ENCODE results near the gene PERM1. TPM values are rescaled to one million over a fixed set of nuclear protein-coding genes. Genes with fewer than 3 reads are reported as not detected.

The PERM1 gene
- total and polyA plus RNA-seq, 9 of the 15 experiments (the other 6 are each of a cell fraction or from before 2014, with no cell fraction given), result not detected

- peak; percentile 14; the same call in 1 of the 2 replicates for TF ChIP-seq EGR1 (conservative IDR thresholded peaks at IDR 0.05)
- no peak for TF ChIP-seq ZNF589 (CRISPR knock-in tag; IDR thresholded peaks at IDR 0.05; ENCODE audit: low read depth)
- TF ChIP-seq BHLHE40 (IDR thresholded peaks at IDR 0.05; ENCODE audit: low read length), result peak; percentile 39; the same call in 1 of the 2 replicates
- TF ChIP-seq ZNF551 (CRISPR knock-in tag; IDR thresholded peaks at IDR 0.05), result no peak
Observed at GRCh38 chr1:1021010-1021919, 39.4 kb upstream of the PERM1 start (continued).

- peak; percentile 68 to 79 (median 76) for DNase-seq (ENCODE audit: extremely low read depth in 1 of 4, low spot score in 3 of 4)
- CTCF ChIA-PET (ENCODE audit: low intra/inter-chr PET ratio), result no interaction called here
- H3K27ac ChIP-seq (ENCODE audit: extremely low read depth, low read depth, low read length), result peak overlapping the region; percentile 80
- TF ChIP-seq ZBTB5 (IDR thresholded peaks at IDR 0.05) (no peak), ESRRB (CRISPR knock-in tag; IDR thresholded peaks at IDR 0.05; ENCODE audit: borderline replicate concordance) (no peak), SAFB (IDR thresholded peaks at IDR 0.05; ENCODE audit: borderline replicate concordance, low read depth, low read length) (0 out of 2 replicates have a peak, but pooled peaks have one; percentile 39), JUNB (CRISPR knock-in tag; conservative IDR thresholded peaks at IDR 0.05) (no peak), MTA3 (IDR thresholded peaks at IDR 0.05; ENCODE audit: borderline replicate concordance) (no peak), NBN (IDR thresholded peaks at IDR 0.05; ENCODE audit: low read depth) (no peak), ZNF740 (CRISPR knock-in tag; IDR thresholded peaks at IDR 0.05) (peak; percentile 76), ZNF740 (tag; IDR thresholded peaks at IDR 0.05) (peak in 1 of 2 experiments; percentile 95; a peak in 2 of 4 replicates), SMAD2 (IDR thresholded peaks at IDR 0.05; ENCODE audit: low read depth, low read length) (no peak), ZC3H11A (IDR thresholded peaks at IDR 0.05; ENCODE audit: low read depth, low read length) (no peak), MAFF (IDR thresholded peaks at IDR 0.05; ENCODE audit: low read length) (no peak), ELF2 (CRISPR knock-in tag; IDR thresholded peaks at IDR 0.05) (no peak), ZNF224 (CRISPR knock-in tag; IDR thresholded peaks at IDR 0.05) (no peak), MTA2 (IDR thresholded peaks at IDR 0.05; ENCODE audit: low read depth) (no peak), ZNF174 (CRISPR knock-in tag; IDR thresholded peaks at IDR 0.05) (no peak)
Observed at GRCh38 chr1:1020415-1021009, 38.6 kb upstream of the PERM1 start.

More at GRCh38 chr1:1020415-1021009, 38.6 kb upstream of the PERM1 start:
- no peaks in the 10 kb centered on the region for H3K9me3 ChIP-seq (replicated peaks; ENCODE audit: control insufficient read depth, insufficient read depth, low read depth, low read length)
- peaks cover 38% of the 10 kb centered on the region; the same call in 1 of the 3 replicates for H3K36me3 ChIP-seq (ENCODE audit: control insufficient read depth, insufficient read depth, low read length)
- peak overlapping the region; percentile 79 for H3K4me2 ChIP-seq (ENCODE audit: insufficient read depth, low read length)
- ATAC-seq, result peak; percentile 49
- peaks cover 29 to 68% of the 10 kb centered on the region in 2 experiments for H3K4me1 ChIP-seq (replicated peaks in 1 of 2; ENCODE audit: control insufficient read depth in 2 of 2, insufficient read depth in 2 of 2, low read length in 2 of 2)
- peaks cover 12% of the 10 kb centered on the region for H3K9me1 ChIP-seq (ENCODE audit: control insufficient read depth, insufficient read depth, low read length)
- in situ Hi-C loops (cut with MboI) (no loop called here), intact Hi-C loops (cut with micrococcal nuclease) (loop anchor here (5.0 kb wide), 1 partner anchor 42 kb away; no protein-coding TSS in a partner anchor)
- peaks cover 13% of the 10 kb centered on the region for H4K20me1 ChIP-seq (replicated peaks; ENCODE audit: control insufficient read depth, insufficient read depth, low read length)
- peak overlapping the region; percentile 76 for H3K4me3 ChIP-seq
- POLR2A ChIA-PET, result interaction anchor here (0.6 kb wide), 1 partner anchor 11 kb away, joined by 3 read pairs; no protein-coding TSS in a partner anchor
- 0% methylated on average over 19 of the region's 59 CpGs for WGBS (ENCODE audit: insufficient coverage, low coverage, missing lambda C conversion rate)
- H3K79me2 ChIP-seq (ENCODE audit: control insufficient read depth, insufficient read depth, low read length), result peaks cover 40% of the 10 kb centered on the region
- FAIRE-seq, result no peak
- no peaks in the 10 kb centered on the region for H3K27me3 ChIP-seq (ENCODE audit: control insufficient read depth in 2 of 2, insufficient read depth in 2 of 2, low read length in 2 of 2)
- no TSS peak for BruUV-seq (replicated peaks)
- H3K9ac ChIP-seq (ENCODE audit: insufficient read depth in 1 of 2, low read depth in 2 of 2, low read length in 2 of 2), result peak overlapping the region; percentile 72 to 99
- peak overlapping the region; percentile 85 for H2AFZ ChIP-seq (ENCODE audit: low read depth, low read length)

All from K562 (cell line).